Neural cell (in vitro differentiated cells): ENCODE results near the gene PLA2G12A. TPM values are rescaled to one million over a fixed set of nuclear protein-coding genes. Genes with fewer than 3 reads are reported as not detected.

ENCODE experiments used
- H2AFZ ChIP-seq: fragments of 200-600, 300-800 bp; sonication (generic), shearing (Covaris generic); 2 replicates; pipeline ENCODE4 v1.6.0; 2014; ENCODE audit warnings: low read depth, mild to moderate bottlenecking, antibody characterized with exemption, low read length, moderate library complexity
- H3F3A ChIP-seq: fragments of 200-600 bp; shearing (Covaris generic); 2 replicates; pipeline ENCODE4 v1.6.1; 2016; ENCODE audit warnings: mild to moderate bottlenecking, moderate library complexity, mixed read lengths, antibody characterized with exemption, low read length; ENCODE audit not compliant: insufficient read depth, poor library complexity, severe bottlenecking
- H3K27ac ChIP-seq: fragments of 200-600, 300-800 bp; sonication (generic), shearing (Covaris generic); 2 replicates; pipeline ENCODE4 v1.5.1; 2014; ENCODE audit warnings: mild to moderate bottlenecking, low read length, moderate library complexity
- H3K27me3 ChIP-seq: fragments of 300-800, 200-600 bp; sonication (generic), shearing (Covaris generic); 2 replicates; pipeline ENCODE4 v1.6.0; 2014; ENCODE audit warnings: mild to moderate bottlenecking, low read depth, low read length, moderate library complexity; ENCODE audit not compliant: insufficient read depth
- H3K36me3 ChIP-seq: fragments of 300-800, 200-600 bp; sonication (generic), shearing (Covaris generic); 2 replicates; pipeline ENCODE4 v1.5.1; 2014; ENCODE audit warnings: mild to moderate bottlenecking, antibody characterized with exemption, low read length, moderate library complexity; ENCODE audit not compliant: insufficient read depth
- H3K4me2 ChIP-seq: fragments of 300-800, 200-600 bp; sonication (generic), shearing (Covaris generic); 2 replicates; pipeline ENCODE4 v1.6.0; 2014; ENCODE audit warnings: mild to moderate bottlenecking, low read length
- H3K4me3 ChIP-seq: fragments of 300-800, 200-600 bp; sonication (generic), shearing (Covaris generic); 2 replicates; pipeline ENCODE4 v1.5.1; 2014; ENCODE audit warnings: mild to moderate bottlenecking, low read length, moderate library complexity
- H3K79me2 ChIP-seq: fragments of 200-600 bp; shearing (Covaris generic); replicated peaks from 2 replicates; pipeline ENCODE4 v1.6.0; 2014; ENCODE audit warnings: mild to moderate bottlenecking, low read length, moderate library complexity; ENCODE audit not compliant: insufficient read depth
- H3K9ac ChIP-seq: fragments of 300-800, 200-600 bp; sonication (generic), shearing (Covaris generic); 2 replicates; pipeline ENCODE4 v1.6.1; 2016; ENCODE audit warnings: mild to moderate bottlenecking, low read length, mixed read lengths
- H3K9me2 ChIP-seq: fragments of 200-600 bp; shearing (Covaris generic); 2 replicates; pipeline ENCODE4 v1.6.1; 2016; ENCODE audit warnings: mild to moderate bottlenecking, low read length, mixed read lengths; ENCODE audit not compliant: insufficient read depth
- H3K9me3 ChIP-seq: fragments of 200-600, 300-800 bp; sonication (generic), shearing (Covaris generic); 2 replicates; pipeline ENCODE4 v1.6.1; 2016; ENCODE audit warnings: mild to moderate bottlenecking, mixed run types, low read length, moderate library complexity, mixed read lengths
- H4K20me1 ChIP-seq: fragments of 200-600 bp; shearing (Covaris generic); 2 replicates; pipeline ENCODE4 v1.6.1; 2016; ENCODE audit warnings: mild to moderate bottlenecking, mixed run types; ENCODE audit not compliant: insufficient read depth
- CTCF ChIP-seq: fragments of 450-650 bp; IDR thresholded peaks from 2 replicates; pipeline ENCODE4 v1.5.1; 2014; ENCODE audit warnings: antibody characterized with exemption, mild to moderate bottlenecking, moderate library complexity; ENCODE audit not compliant: poor library complexity, severe bottlenecking
- EP300 ChIP-seq: fragments of 450-650 bp; conservative IDR thresholded peaks from 2 replicates; pipeline ENCODE4 v1.6.1; 2014; ENCODE audit warnings: antibody characterized with exemption, mild to moderate bottlenecking, moderate library complexity; ENCODE audit not compliant: poor library complexity, severe bottlenecking
- EZH2 ChIP-seq: fragments of 200-600, 300-800 bp; shearing (Covaris generic), sonication (generic); IDR thresholded peaks from 2 replicates; pipeline ENCODE4 v1.6.1; 2014; ENCODE audit warnings: antibody characterized with exemption, low read length, borderline replicate concordance, mild to moderate bottlenecking; ENCODE audit not compliant: insufficient read depth, poor library complexity, severe bottlenecking
- MXI1 ChIP-seq: fragments of 450-650 bp; conservative IDR thresholded peaks from 2 replicates; pipeline ENCODE4 v1.6.1; 2014; ENCODE audit warnings: antibody characterized with exemption, mild to moderate bottlenecking; ENCODE audit not compliant: poor library complexity, severe bottlenecking
- POLR2AphosphoS5 ChIP-seq: IDR thresholded peaks from 2 replicates; pipeline ENCODE4 v1.6.1; 2012
- RAD21 ChIP-seq: fragments of 450-650 bp; conservative IDR thresholded peaks from 2 replicates; pipeline ENCODE4 v1.6.1; 2014; ENCODE audit warnings: antibody characterized with exemption, mild to moderate bottlenecking, moderate library complexity
- REST ChIP-seq: IDR thresholded peaks from 2 replicates; pipeline ENCODE4 v1.6.1; 2012; ENCODE audit warnings: borderline replicate concordance
- SMC3 ChIP-seq: fragments of 450-650 bp; conservative IDR thresholded peaks from 2 replicates; pipeline ENCODE4 v1.6.1; 2014; ENCODE audit warnings: antibody characterized with exemption, mild to moderate bottlenecking, moderate library complexity; ENCODE audit not compliant: poor library complexity
- TAF1 ChIP-seq: IDR thresholded peaks from 2 replicates; pipeline ENCODE4 v1.6.1; 2012; ENCODE audit warnings: low read depth
- polyA plus RNA-seq: library from polyadenylated mRNA; depleted of rRNA; stranded (reverse); fragments of >200 nt; gene quantifications from 2 replicates; pipeline ENCODE4 v1.2.3, GENCODE V29; 2014

Gene PLA2G12A
- polyA plus RNA-seq, 1 donor from 2014 or later: 31.2 TPM

GRCh38 chr4:109671350-109671749 lies 58.5 kb downstream of the PLA2G12A start:
- H3K36me3 ChIP-seq: no peaks in the 10 kb centered on the region
- H2AFZ ChIP-seq: no peak overlapping the region
- TF ChIP-seq POLR2AphosphoS5 (no peak), TAF1 (no peak), RAD21 (no peak), EZH2 (no peak), MXI1 (no peak), SMC3 (no peak), REST (no peak), CTCF (no peak), EP300 (no peak)
- no peaks in the 10 kb centered on the region for H3K9me2 ChIP-seq
- no peaks in the 10 kb centered on the region for H3K79me2 ChIP-seq
- no peaks in the 10 kb centered on the region for H3K27me3 ChIP-seq
- H3K27ac ChIP-seq: no peak overlapping the region
- no peak overlapping the region for H3K4me2 ChIP-seq
- H3K9me3 ChIP-seq: no peaks in the 10 kb centered on the region
- H3K9ac ChIP-seq: no peak overlapping the region
- H3F3A ChIP-seq: no peaks in the 10 kb centered on the region
- H3K4me3 ChIP-seq: no peak overlapping the region
- H4K20me1 ChIP-seq: no peaks in the 10 kb centered on the region

- no peak overlapping the region for H3K27ac ChIP-seq
- H3K4me3 ChIP-seq: no peak overlapping the region
- no peaks in the 10 kb centered on the region for H3K9me3 ChIP-seq
- no peaks in the 10 kb centered on the region for H3F3A ChIP-seq
- no peak for TF ChIP-seq REST
- no peak for TF ChIP-seq EZH2
- TF ChIP-seq SMC3: no peak
- no peak for TF ChIP-seq POLR2AphosphoS5
- H3K36me3 ChIP-seq: no peaks in the 10 kb centered on the region
- H2AFZ ChIP-seq: no peak overlapping the region
- H3K4me2 ChIP-seq: no peak overlapping the region
- no peak overlapping the region for H3K9ac ChIP-seq
- no peaks in the 10 kb centered on the region for H3K27me3 ChIP-seq
- no peaks in the 10 kb centered on the region for H3K9me2 ChIP-seq
- H3K79me2 ChIP-seq: no peaks in the 10 kb centered on the region
- H4K20me1 ChIP-seq: no peaks in the 10 kb centered on the region
Measured at GRCh38 chr4:109665783-109666485, 63.9 kb downstream of the PLA2G12A start.
